Epithelial cell of proximal tubule (primary cell): ENCODE data around the gene SEMA6A. TPM values are rescaled to one million over a fixed set of nuclear protein-coding genes. Genes with fewer than 3 reads are reported as not detected.
"Not testable (repeated sequence)": the region's sequence is repeated elsewhere in the genome, so short reads cannot be mapped to it uniquely, and the experiment has no call there.

Experiments used
- DNase-seq: peaks from one replicate; pipeline ENCODE4 v3.0.0-alpha.2; 2011; ENCODE audit warnings: low read depth
- H3K4me3 ChIP-seq: 2 replicates; pipeline ENCODE4 v1.5.1; 2011; ENCODE audit warnings: low read depth, mild to moderate bottlenecking, low read length
- total RNA-seq: library from RNA; depleted of rRNA; stranded (reverse); fragments of >200 nt; gene quantifications from 2 replicates; pipeline ENCODE4 v1.2.3, GENCODE V29; 2015
- TF ChIP-seq, protein P1 (sequence below): conservative IDR thresholded peaks from 2 replicates; pipeline ENCODE4 v1.5.1; 2012; ENCODE audit warnings: low read depth, mild to moderate bottlenecking, low read length

The SEMA6A gene
- total RNA-seq, 1 donor from 2014 or later, result 11.6 TPM

DNA sequence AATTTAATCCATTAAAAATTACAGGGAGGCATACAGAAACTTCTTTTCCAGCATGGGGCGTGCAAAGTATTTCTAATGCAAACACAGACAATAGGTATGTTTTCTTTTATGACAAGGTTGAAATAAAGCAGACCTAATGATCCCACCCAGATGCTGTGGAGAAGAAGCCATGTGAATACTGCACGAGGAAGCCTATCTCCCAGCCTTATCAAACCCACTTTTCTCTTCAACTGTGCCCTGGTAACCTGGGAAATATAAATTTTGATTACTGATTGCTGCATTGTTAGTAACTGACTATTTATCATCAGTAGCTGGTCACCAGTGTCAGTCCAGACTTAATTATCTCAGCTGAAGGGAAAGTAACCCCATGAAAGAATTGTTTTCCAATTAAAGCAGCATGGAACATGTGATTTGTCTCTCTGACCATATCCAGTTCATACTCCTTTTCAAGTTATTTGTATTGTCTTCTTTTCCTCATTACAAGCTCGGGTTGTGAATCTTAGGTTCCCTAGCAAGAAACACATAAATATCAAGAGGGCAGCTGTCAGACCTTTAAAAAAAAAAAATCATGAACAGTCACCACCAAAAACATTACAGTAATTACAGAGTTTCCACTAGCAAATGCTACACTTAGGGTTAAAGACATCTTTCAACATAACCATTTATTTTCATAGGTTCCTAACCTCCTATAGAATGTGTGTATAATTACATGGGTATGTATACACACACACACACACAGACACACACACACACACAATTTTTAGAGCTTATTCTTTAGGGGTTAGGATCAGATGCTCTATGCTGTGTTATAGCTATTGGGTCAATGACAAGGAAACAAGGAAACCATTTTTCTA is 50.3 kb downstream of the SEMA6A start:
- DNase-seq, result no peak
- H3K4me3 ChIP-seq, result no peak overlapping the region
- TF ChIP-seq, protein P1, sequence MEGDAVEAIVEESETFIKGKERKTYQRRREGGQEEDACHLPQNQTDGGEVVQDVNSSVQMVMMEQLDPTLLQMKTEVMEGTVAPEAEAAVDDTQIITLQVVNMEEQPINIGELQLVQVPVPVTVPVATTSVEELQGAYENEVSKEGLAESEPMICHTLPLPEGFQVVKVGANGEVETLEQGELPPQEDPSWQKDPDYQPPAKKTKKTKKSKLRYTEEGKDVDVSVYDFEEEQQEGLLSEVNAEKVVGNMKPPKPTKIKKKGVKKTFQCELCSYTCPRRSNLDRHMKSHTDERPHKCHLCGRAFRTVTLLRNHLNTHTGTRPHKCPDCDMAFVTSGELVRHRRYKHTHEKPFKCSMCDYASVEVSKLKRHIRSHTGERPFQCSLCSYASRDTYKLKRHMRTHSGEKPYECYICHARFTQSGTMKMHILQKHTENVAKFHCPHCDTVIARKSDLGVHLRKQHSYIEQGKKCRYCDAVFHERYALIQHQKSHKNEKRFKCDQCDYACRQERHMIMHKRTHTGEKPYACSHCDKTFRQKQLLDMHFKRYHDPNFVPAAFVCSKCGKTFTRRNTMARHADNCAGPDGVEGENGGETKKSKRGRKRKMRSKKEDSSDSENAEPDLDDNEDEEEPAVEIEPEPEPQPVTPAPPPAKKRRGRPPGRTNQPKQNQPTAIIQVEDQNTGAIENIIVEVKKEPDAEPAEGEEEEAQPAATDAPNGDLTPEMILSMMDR, result no peak

DNA sequence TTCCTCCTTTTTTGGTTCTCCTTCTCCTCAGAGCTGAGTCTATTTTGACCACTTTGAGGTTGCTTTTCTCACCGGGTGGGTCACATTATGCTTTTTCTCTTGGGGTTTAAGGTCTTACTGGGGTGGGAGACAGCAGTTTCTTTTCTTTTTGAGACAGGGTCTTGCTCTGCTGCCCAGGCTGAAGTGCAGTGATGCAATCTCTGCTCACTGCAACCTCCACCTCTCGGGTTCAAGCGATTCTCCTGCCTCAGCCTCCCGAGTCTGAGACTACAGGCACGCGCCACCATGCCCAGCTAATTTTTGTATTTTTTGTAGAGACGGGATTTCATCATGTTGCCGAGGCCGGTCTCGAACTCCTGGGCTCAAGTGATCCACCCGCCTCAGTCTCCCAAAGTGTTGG is 51.4 kb downstream of the SEMA6A start:
- DNase-seq, H3K4me3 ChIP-seq: not testable (repeated sequence)

DNA sequence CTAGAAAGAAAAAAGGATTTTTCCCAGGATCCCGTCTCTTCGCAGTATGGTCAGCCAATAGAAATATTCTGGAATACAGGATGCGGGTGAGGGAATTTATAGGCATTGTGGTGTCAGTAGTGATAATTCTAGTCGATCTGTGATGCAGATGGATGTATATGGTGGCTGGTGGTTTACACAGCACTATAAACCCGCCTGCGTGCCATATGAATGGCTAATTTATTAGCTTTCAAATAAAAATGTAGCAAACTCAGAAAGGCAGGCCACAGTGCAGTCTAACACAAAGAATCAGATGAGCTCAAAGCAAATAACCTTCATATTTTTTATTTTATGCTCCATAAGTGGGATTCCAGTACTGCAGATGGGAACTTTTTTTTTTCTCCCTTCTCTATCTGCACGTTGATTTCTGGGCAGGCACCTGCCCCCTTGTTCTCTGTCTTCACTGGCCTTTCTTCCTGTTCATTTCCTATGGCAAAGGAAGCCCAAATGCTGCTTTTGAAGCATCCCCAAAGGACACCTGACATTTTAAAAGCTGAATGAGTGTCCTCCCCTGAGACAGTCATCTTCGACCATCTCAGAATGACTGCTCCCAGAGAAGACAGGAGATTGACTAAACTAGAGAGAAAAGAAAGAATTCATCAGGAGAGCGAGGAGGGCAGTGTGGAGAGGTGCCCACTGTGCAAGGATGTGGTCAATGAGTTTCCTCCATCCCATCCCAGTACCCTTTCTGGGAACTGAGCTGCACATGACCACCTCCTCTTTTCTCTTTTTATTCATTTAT is 52.1 kb downstream of the SEMA6A start:
- TF ChIP-seq, protein P1, result no peak
- no peak for DNase-seq
- H3K4me3 ChIP-seq, result no peak overlapping the region

DNA sequence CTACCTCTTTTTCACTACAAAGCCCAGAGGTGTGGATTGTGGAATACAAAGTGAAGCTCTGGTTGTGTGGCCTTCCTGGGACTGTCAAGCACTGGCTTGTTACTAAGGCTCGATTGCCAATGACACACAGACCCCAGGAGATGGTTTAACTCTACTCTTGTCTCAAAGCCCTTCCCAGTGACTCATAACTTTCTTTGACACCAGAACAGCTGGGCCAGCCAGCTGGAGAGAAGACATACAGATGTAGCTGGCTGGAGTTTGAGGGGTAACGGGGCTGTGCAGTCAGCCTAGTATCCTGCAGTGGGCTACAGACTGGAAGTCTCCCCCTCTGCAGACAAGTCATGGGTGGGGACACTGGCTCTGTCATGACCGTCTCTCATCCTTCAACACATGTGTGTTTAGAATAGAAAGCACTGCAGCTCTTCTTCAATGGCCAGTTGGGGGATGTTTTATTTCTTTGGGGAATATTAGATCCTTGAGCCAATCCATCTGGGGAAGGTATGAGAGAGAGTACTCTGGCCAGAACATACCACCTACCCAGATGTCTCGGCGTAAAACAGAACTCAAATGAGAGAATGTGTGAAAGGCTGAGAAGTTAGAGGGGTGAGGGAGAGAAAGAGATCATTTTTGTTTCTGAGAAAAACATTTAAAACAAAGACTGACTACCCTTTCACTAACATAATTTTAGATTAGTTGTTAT is 53.3 kb downstream of the SEMA6A start:
- no peak overlapping the region for H3K4me3 ChIP-seq
- DNase-seq, result no peak
- TF ChIP-seq, protein P1, result no peak

DNA sequence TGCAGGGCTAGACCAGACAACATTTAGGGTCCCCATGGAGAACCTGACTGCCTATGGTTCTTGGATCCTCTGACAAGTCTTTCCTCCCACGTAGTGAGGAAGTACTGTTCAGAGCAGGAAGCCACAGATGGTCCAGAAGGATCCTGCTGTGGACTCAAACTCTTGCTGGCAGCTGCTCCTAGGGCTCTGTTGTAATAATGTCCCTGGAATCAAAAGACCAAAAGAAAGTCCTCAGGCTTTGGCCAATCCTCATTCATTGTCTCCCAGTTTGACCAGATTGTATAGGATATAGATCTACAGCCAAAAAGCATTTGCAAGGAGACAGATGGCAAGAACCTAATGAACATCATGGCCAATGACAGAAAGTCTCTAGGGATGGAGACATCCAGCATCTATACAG is 53.9 kb downstream of the SEMA6A start:
- DNase-seq, result no peak
- H3K4me3 ChIP-seq, result no peak overlapping the region
- TF ChIP-seq, protein P1, result no peak

DNA sequence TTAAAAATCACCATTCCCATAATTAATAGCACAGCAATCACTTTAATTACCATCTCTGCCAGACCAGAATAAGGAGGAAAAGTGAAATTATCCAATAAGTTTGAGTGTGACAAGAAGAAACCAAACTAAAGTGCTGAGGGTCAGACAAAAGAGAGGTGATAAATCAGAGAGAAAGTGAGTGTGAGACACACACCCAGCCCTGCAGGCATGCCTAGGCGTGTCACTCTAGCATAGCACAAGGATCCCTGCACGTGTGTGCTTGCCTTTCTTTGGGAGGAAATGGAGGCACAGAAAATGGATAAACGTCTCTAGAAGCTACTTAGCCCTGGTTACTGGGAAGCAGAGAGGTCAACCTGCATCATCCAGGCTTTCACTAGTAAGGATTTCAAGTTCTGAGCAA is 56.2 kb downstream of the SEMA6A start:
- no peak for DNase-seq
- TF ChIP-seq, protein P1, result no peak
- H3K4me3 ChIP-seq, result no peak overlapping the region

DNA sequence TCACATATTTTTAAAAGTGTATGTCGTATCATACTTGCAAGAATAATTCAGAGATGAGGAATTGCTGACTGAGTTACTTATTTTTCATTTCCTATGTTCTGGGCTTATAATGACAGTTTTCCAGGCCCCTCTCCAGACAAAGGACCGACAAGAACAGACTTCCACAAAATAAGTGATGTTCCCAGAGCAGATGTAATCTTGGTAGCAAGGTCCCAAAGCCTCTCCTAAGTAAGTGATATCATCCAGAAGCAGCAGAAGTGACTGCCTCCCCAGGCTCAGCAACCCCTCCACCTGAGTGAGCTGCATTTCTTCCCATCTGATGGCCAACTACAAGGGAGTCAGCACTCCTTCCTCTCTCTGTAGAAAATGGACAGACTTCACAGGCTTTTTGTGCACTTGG is 57.1 kb downstream of the SEMA6A start:
- TF ChIP-seq, protein P1, result no peak
- DNase-seq, result no peak
- no peak overlapping the region for H3K4me3 ChIP-seq
